SK-N-SH (cell line): ENCODE data around the gene SAMD8. TPM values are rescaled to one million over a fixed set of nuclear protein-coding genes. Genes with fewer than 3 reads are reported as not detected.

Experiments
- CTCF ChIA-PET: fragments of 300-600, 350-600 bp; formaldehyde crosslinking; extraction: SDS; loops from one replicate; lab custom pipeline; 2021; lab: Yijun Ruan, JAX
- POLR2A ChIA-PET: fragments of 350-600 bp; sonication (Branson Sonifier 250); formaldehyde crosslinking; extraction: SDS; loops from one replicate; lab custom pipeline; 2020; ENCODE audit warnings: antibody characterized with exemption, inconsistent platforms; lab: Yijun Ruan, JAX
- DNase-seq: peaks from one replicate; pipeline ENCODE4 v3.0.0; 2012
- H2AFZ ChIP-seq: fragments of 200-600 bp; sonication (generic); 2 replicates; pipeline ENCODE4 v1.8.1; 2016; ENCODE audit warnings: antibody characterized with exemption, mild to moderate bottlenecking, low read depth
- H3F3A ChIP-seq: fragments of 200-600 bp; sonication (generic); replicated peaks from 2 replicates; pipeline ENCODE3; 2016; ENCODE audit warnings: antibody characterized with exemption, mild to moderate bottlenecking; ENCODE audit not compliant: insufficient read depth
- H3K27ac ChIP-seq, 2 experiments: fragments of 200-500 bp in 1 of 2; fragments of 200-600 bp in 1 of 2; sonication (Bioruptor generic) in 1 of 2; sonication (generic), shearing (Covaris generic) in 1 of 2; 2 replicates each; pipeline versions ENCODE4 v1.5.1 to v1.6.1; 2014 to 2016; ENCODE audit warnings: low read depth in 2 of 2, inconsistent platforms in 1 of 2, low read length in 1 of 2, mild to moderate bottlenecking in 1 of 2, mixed read lengths in 1 of 2
- H3K27me3 ChIP-seq: fragments of 200-600 bp; sonication (generic), shearing (Covaris generic); 2 replicates; pipeline ENCODE4 v1.6.1; 2016; ENCODE audit warnings: mixed run types; ENCODE audit not compliant: insufficient read depth
- H3K36me3 ChIP-seq, 2 experiments: fragments of 200-500 bp in 1 of 2; fragments of 200-600 bp in 1 of 2; sonication (Bioruptor generic) in 1 of 2; sonication (generic) in 1 of 2; replicated peaks in 1 of 2; 2 replicates each; pipeline versions ENCODE3 to v1.5.1; 2014 to 2016; ENCODE audit warnings: low read length in 1 of 2, mild to moderate bottlenecking in 1 of 2; ENCODE audit not compliant: insufficient read depth in 2 of 2, control insufficient read depth in 1 of 2
- H3K4me1 ChIP-seq, 2 experiments: fragments of 200-500 bp in 1 of 2; fragments of 200-600 bp in 1 of 2; sonication (Bioruptor generic) in 1 of 2; sonication (generic), shearing (Covaris generic) in 1 of 2; 2 replicates each; pipeline versions ENCODE4 v1.5.1 to v1.6.1; 2014 to 2016; ENCODE audit warnings: low read depth in 1 of 2, low read length in 1 of 2, mixed run types in 1 of 2; ENCODE audit not compliant: insufficient read depth in 2 of 2, control insufficient read depth in 1 of 2
- H3K4me2 ChIP-seq: fragments of 200-600 bp; sonication (generic), shearing (Covaris generic); 2 replicates; pipeline ENCODE4 v1.6.1; 2017; ENCODE audit warnings: mixed run types
- H3K4me3 ChIP-seq, 2 experiments: fragments of 200-500 bp in 1 of 2; fragments of 200-600 bp in 1 of 2; sonication (Bioruptor generic) in 1 of 2; sonication (generic), shearing (Covaris generic) in 1 of 2; 2 replicates each; pipeline versions ENCODE4 v1.5.1 to v1.8.1; 2014 to 2016; ENCODE audit warnings: low read depth in 2 of 2, inconsistent platforms in 1 of 2, low read length in 1 of 2, mild to moderate bottlenecking in 1 of 2, mixed read lengths in 1 of 2, moderate library complexity in 1 of 2
- H3K79me2 ChIP-seq: fragments of 200-600 bp; sonication (generic); 2 replicates; pipeline ENCODE4 v1.8.1; 2017; ENCODE audit warnings: mild to moderate bottlenecking; ENCODE audit not compliant: insufficient read depth
- H3K9ac ChIP-seq: fragments of 200-600 bp; sonication (generic); 2 replicates; pipeline ENCODE4 v1.6.1; 2017; ENCODE audit warnings: mixed run types
- H3K9me2 ChIP-seq: fragments of 200-600 bp; sonication (generic); 2 replicates; pipeline ENCODE4 v1.6.1; 2017; ENCODE audit warnings: mixed run types
- H3K9me3 ChIP-seq: fragments of 200-600 bp; sonication (generic); 2 replicates; pipeline ENCODE4 v1.6.1; 2017; ENCODE audit warnings: mixed run types, mild to moderate bottlenecking, moderate library complexity
- H4K20me1 ChIP-seq: fragments of 200-600 bp; sonication (generic); 2 replicates; pipeline ENCODE4 v1.6.1; 2017; ENCODE audit warnings: mild to moderate bottlenecking, mixed run types; ENCODE audit not compliant: insufficient read depth
- CHD2 ChIP-seq: fragments of 150-350 bp; IDR thresholded peaks from 2 replicates; pipeline ENCODE4 v1.6.1; 2018; ENCODE audit warnings: low read length; ENCODE audit not compliant: partially characterized antibody
- ELF1 ChIP-seq: IDR thresholded peaks from 2 replicates; pipeline ENCODE4 v1.4.0; 2012
- EZH2phosphoT487 ChIP-seq: fragments of 200-600 bp; sonication (generic); IDR thresholded peaks from 2 replicates; pipeline ENCODE4 v1.6.1; 2017; ENCODE audit warnings: low read depth, mixed run types, mild to moderate bottlenecking, antibody characterized with exemption, moderate library complexity, borderline replicate concordance
- FOSL2 ChIP-seq: IDR thresholded peaks from 2 replicates; pipeline ENCODE4 v1.4.0; 2012; ENCODE audit warnings: low read depth, mild to moderate bottlenecking, moderate library complexity, borderline replicate concordance
- FOXJ3 ChIP-seq: sonication (generic); formaldehyde crosslinking; IDR thresholded peaks from 2 replicates; pipeline ENCODE4 v1.5.1; 2020; ENCODE audit warnings: mild to moderate bottlenecking, missing genetic modification reagents
- GATA2 ChIP-seq: sonication (generic); formaldehyde crosslinking; IDR thresholded peaks from 2 replicates; pipeline ENCODE4 v1.5.0; 2020; ENCODE audit warnings: mild to moderate bottlenecking, missing genetic modification reagents
- JUND ChIP-seq: IDR thresholded peaks from 2 replicates; pipeline ENCODE4 v1.4.0; 2012
- NFIC ChIP-seq: IDR thresholded peaks from 2 replicates; pipeline ENCODE4 v1.4.0; 2012; ENCODE audit warnings: borderline replicate concordance
- RFX5 ChIP-seq: IDR thresholded peaks from 2 replicates; pipeline ENCODE4 v1.6.1; 2012; ENCODE audit warnings: mild to moderate bottlenecking, improper control_type of control experiment, low read length
- RXRA ChIP-seq: IDR thresholded peaks from 2 replicates; pipeline ENCODE4 v1.4.0; 2012; ENCODE audit warnings: low read depth, mild to moderate bottlenecking, borderline replicate concordance
- SIN3A ChIP-seq: IDR thresholded peaks from 2 replicates; pipeline ENCODE4 v1.6.1; 2012; ENCODE audit warnings: low read depth, mild to moderate bottlenecking, low read length, moderate library complexity, borderline replicate concordance
- SMC3 ChIP-seq: IDR thresholded peaks from 2 replicates; pipeline ENCODE4 v1.6.1; 2012; ENCODE audit warnings: low read depth, low read length, improper control_type of control experiment
- TAF1 ChIP-seq: IDR thresholded peaks from 2 replicates; pipeline ENCODE4 v1.6.1; 2012; ENCODE audit warnings: low read depth, mild to moderate bottlenecking, low read length, moderate library complexity, borderline replicate concordance
- YY1 ChIP-seq: IDR thresholded peaks from 2 replicates; pipeline ENCODE4 v1.4.0; 2012; ENCODE audit warnings: low read depth, mild to moderate bottlenecking
- WGBS: methylation state at CpG from one replicate; pipeline ENCODE4 v1.1.6; 2017; ENCODE audit warnings: low lambda C conversion rate; 5-methylcytosine and 5-hydroxymethylcytosine counted together
- polyA plus RNA-seq, 3 experiments: library from polyadenylated mRNA; depleted of rRNA; stranded (reverse); fragments of >200 nt; gene quantifications; 2 replicates each; pipeline ENCODE4 v1.2.3, GENCODE V29; 2012
- TF ChIP-seq, protein P1 (sequence below): fragments of 150-350 bp; IDR thresholded peaks from 2 replicates; pipeline ENCODE4 v1.6.1; 2017; ENCODE audit warnings: antibody characterized with exemption, low read length, low read depth, borderline replicate concordance
- TF ChIP-seq, protein P2 (sequence below): IDR thresholded peaks from 2 replicates; pipeline ENCODE4 v1.4.0; 2012; ENCODE audit warnings: low read depth, borderline replicate concordance
- TF ChIP-seq, protein P3 (sequence below): IDR thresholded peaks from 2 replicates; pipeline ENCODE4; 2012
- TF ChIP-seq, protein P4 (sequence below): fragments of 150-350 bp; IDR thresholded peaks from 2 replicates; pipeline ENCODE4 v1.6.1; 2016; ENCODE audit warnings: mild to moderate bottlenecking, low read depth, low read length
- TF ChIP-seq, protein P5 (sequence below): fragments of 200-600 bp; sonication (generic); IDR thresholded peaks from 2 replicates; pipeline ENCODE4 v1.6.1; 2017; ENCODE audit warnings: antibody characterized with exemption, mild to moderate bottlenecking, moderate library complexity

Gene SAMD8
- polyA plus RNA-seq, 1 of the 3 experiments (the other 2 are of a cell fraction): 9.7 TPM

DNA sequence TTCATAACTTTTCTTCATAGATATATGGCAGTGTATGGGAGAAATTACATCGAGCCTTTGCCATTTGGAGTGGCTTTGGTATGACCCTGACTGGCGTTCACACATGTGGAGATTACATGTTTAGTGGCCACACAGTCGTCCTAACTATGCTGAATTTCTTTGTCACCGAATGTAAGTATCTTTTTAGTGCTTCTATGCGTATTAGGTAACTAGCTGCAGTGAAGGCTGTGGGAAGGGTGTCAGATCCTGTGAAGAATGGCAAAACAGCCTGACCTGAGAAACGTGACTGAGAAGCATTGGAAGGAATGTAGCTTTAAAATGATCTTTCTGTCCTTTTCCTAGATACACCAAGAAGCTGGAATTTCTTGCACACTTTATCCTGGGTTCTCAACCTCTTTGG lies 64.6 kb downstream of the SAMD8 start:
- no peak overlapping the region for H3K27ac ChIP-seq
- H3K9ac ChIP-seq: no peak overlapping the region
- H3K79me2 ChIP-seq: peaks cover 45% of the 10 kb centered on the region
- peaks cover 3% of the 10 kb centered on the region for H3F3A ChIP-seq
- H3K36me3 ChIP-seq: peaks cover 23 to 32% of the 10 kb centered on the region in 2 experiments
- H3K4me2 ChIP-seq: no peak overlapping the region
- peaks cover 6% of the 10 kb centered on the region; the same call in 1 of the 2 replicates for H4K20me1 ChIP-seq
- TF ChIP-seq, protein P1, sequence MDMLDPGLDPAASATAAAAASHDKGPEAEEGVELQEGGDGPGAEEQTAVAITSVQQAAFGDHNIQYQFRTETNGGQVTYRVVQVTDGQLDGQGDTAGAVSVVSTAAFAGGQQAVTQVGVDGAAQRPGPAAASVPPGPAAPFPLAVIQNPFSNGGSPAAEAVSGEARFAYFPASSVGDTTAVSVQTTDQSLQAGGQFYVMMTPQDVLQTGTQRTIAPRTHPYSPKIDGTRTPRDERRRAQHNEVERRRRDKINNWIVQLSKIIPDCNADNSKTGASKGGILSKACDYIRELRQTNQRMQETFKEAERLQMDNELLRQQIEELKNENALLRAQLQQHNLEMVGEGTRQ: no peak
- no peak for TF ChIP-seq SIN3A
- no peak for TF ChIP-seq CHD2
- no peak for TF ChIP-seq RXRA
- TF ChIP-seq, protein P2, sequence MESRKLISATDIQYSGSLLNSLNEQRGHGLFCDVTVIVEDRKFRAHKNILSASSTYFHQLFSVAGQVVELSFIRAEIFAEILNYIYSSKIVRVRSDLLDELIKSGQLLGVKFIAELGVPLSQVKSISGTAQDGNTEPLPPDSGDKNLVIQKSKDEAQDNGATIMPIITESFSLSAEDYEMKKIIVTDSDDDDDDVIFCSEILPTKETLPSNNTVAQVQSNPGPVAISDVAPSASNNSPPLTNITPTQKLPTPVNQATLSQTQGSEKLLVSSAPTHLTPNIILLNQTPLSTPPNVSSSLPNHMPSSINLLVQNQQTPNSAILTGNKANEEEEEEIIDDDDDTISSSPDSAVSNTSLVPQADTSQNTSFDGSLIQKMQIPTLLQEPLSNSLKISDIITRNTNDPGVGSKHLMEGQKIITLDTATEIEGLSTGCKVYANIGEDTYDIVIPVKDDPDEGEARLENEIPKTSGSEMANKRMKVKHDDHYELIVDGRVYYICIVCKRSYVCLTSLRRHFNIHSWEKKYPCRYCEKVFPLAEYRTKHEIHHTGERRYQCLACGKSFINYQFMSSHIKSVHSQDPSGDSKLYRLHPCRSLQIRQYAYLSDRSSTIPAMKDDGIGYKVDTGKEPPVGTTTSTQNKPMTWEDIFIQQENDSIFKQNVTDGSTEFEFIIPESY: no peak
- TF ChIP-seq GATA2 (CRISPR knock-in tag): no peak
- TF ChIP-seq RFX5: no peak
- no peak for TF ChIP-seq TAF1
- no peak for TF ChIP-seq JUND
- no peak for TF ChIP-seq SMC3
- TF ChIP-seq EZH2phosphoT487: no peak
- TF ChIP-seq ELF1: no peak
- TF ChIP-seq, protein P3, sequence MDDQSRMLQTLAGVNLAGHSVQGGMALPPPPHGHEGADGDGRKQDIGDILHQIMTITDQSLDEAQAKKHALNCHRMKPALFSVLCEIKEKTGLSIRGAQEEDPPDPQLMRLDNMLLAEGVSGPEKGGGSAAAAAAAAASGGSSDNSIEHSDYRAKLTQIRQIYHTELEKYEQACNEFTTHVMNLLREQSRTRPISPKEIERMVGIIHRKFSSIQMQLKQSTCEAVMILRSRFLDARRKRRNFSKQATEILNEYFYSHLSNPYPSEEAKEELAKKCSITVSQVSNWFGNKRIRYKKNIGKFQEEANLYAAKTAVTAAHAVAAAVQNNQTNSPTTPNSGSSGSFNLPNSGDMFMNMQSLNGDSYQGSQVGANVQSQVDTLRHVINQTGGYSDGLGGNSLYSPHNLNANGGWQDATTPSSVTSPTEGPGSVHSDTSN: no peak
- TF ChIP-seq FOSL2: no peak
- WGBS: 94% methylated on average over 6 of the region's 6 CpGs
- H3K4me1 ChIP-seq: peaks cover 3 to 12% of the 10 kb centered on the region in 2 experiments; a peak in 3 of 4 replicates
- POLR2A ChIA-PET: no interaction called here
- H3K9me3 ChIP-seq: no peaks in the 10 kb centered on the region
- no peak overlapping the region for H2AFZ ChIP-seq
- no peaks in the 10 kb centered on the region for H3K27me3 ChIP-seq
- DNase-seq: no peak
- no peak overlapping the region for H3K4me3 ChIP-seq
- CTCF ChIA-PET: interaction anchor here (2.0 kb wide), 1 partner anchor 10 kb away, joined by 6 read pairs; no protein-coding TSS in a partner anchor
- no peaks in the 10 kb centered on the region for H3K9me2 ChIP-seq

DNA sequence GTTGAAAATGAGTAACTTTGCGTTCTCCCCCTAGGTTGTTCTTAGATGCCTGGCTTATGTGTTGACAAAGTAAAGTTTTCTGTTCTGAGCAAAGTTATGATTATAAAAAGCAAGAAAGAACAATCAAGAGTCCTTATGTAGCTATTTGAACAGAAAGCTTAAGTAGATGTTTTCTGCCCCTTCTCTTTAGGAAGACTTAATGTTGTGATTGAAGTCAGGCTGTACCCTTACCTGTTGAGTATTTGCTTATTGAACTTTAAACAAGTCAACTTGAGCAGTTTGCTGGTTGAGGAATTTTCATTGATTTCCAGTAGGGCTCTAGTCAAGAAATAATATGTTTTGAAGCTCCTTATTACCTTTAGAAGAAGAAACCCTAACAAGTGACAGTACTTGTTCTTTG lies 65.3 kb downstream of the SAMD8 start:
- no peak overlapping the region for H2AFZ ChIP-seq
- no peaks in the 10 kb centered on the region for H3K9me2 ChIP-seq
- H3K27me3 ChIP-seq: no peaks in the 10 kb centered on the region
- peaks cover 23 to 33% of the 10 kb centered on the region in 2 experiments for H3K36me3 ChIP-seq
- H3F3A ChIP-seq: peaks cover 7% of the 10 kb centered on the region
- whole genome bisulfite sequencing: 98% methylated on average over 1 of the region's 1 CpG
- ChIA-PET CTCF (no interaction called here), POLR2A (no interaction called here)
- H4K20me1 ChIP-seq: peaks cover 6% of the 10 kb centered on the region; the same call in 1 of the 2 replicates
- H3K27ac ChIP-seq: no peak overlapping the region
- no peak overlapping the region for H3K4me2 ChIP-seq
- no peaks in the 10 kb centered on the region for H3K9me3 ChIP-seq
- no peak for DNase-seq
- no peak overlapping the region for H3K4me3 ChIP-seq
- H3K79me2 ChIP-seq: peaks cover 38% of the 10 kb centered on the region
- peaks cover 3 to 12% of the 10 kb centered on the region in 2 experiments; a peak in 3 of 4 replicates for H3K4me1 ChIP-seq
- H3K9ac ChIP-seq: no peak overlapping the region
- TF ChIP-seq YY1 (no peak), FOXJ3 (CRISPR knock-in tag) (no peak), NFIC (no peak), TAF1 (no peak)
- TF ChIP-seq, protein P2: no peak
- TF ChIP-seq, protein P4, sequence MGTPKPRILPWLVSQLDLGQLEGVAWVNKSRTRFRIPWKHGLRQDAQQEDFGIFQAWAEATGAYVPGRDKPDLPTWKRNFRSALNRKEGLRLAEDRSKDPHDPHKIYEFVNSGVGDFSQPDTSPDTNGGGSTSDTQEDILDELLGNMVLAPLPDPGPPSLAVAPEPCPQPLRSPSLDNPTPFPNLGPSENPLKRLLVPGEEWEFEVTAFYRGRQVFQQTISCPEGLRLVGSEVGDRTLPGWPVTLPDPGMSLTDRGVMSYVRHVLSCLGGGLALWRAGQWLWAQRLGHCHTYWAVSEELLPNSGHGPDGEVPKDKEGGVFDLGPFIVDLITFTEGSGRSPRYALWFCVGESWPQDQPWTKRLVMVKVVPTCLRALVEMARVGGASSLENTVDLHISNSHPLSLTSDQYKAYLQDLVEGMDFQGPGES: no peak
- TF ChIP-seq, protein P5, sequence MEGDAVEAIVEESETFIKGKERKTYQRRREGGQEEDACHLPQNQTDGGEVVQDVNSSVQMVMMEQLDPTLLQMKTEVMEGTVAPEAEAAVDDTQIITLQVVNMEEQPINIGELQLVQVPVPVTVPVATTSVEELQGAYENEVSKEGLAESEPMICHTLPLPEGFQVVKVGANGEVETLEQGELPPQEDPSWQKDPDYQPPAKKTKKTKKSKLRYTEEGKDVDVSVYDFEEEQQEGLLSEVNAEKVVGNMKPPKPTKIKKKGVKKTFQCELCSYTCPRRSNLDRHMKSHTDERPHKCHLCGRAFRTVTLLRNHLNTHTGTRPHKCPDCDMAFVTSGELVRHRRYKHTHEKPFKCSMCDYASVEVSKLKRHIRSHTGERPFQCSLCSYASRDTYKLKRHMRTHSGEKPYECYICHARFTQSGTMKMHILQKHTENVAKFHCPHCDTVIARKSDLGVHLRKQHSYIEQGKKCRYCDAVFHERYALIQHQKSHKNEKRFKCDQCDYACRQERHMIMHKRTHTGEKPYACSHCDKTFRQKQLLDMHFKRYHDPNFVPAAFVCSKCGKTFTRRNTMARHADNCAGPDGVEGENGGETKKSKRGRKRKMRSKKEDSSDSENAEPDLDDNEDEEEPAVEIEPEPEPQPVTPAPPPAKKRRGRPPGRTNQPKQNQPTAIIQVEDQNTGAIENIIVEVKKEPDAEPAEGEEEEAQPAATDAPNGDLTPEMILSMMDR: no peak
